K562 (cell line): ENCODE results near the gene SESN2. TPM values are rescaled to one million over a fixed set of nuclear protein-coding genes. Genes with fewer than 3 reads are reported as not detected.
A peak's percentile ranks its signal among the peaks of the same experiment; 100 is the strongest.

Experiments used
- ARID1B ChIP-seq: fragments of 450-650 bp; IDR thresholded peaks from 2 replicates; pipeline ENCODE4 v1.6.1; 2016; ENCODE audit warnings: antibody characterized with exemption, mild to moderate bottlenecking, inconsistent platforms
- BHLHE40 ChIP-seq: IDR thresholded peaks from 2 replicates; pipeline ENCODE4 v1.6.1; 2011; ENCODE audit warnings: low read length, improper control_type of control experiment
- CUX1 ChIP-seq: fragments of 200-800 bp; sonication (Bioruptor generic); IDR thresholded peaks from 2 replicates; pipeline ENCODE4 v1.6.1; 2016; ENCODE audit warnings: missing genetic modification characterization, missing compliant biosample characterization
- GABPB1 ChIP-seq: sonication (generic); formaldehyde crosslinking; IDR thresholded peaks from 2 replicates; pipeline ENCODE4 v1.8.0; 2022; ENCODE audit warnings: mild to moderate bottlenecking, missing genetic modification reagents
- HNRNPLL ChIP-seq: fragments of 200-400 bp; formaldehyde crosslinking; IDR thresholded peaks from 2 replicates; pipeline ENCODE4 v1.6.1; 2017; ENCODE audit warnings: low read length, low read depth, mild to moderate bottlenecking; ENCODE audit not compliant: poor library complexity, severe bottlenecking
- JUND ChIP-seq, 2 experiments: IDR thresholded peaks; 2 replicates in 1 of 2; 3 replicates in 1 of 2; pipeline ENCODE4 v1.6.1; 2011; ENCODE audit warnings: borderline replicate concordance in 2 of 2, low read depth in 2 of 2, low read length in 2 of 2, improper control_type of control experiment in 1 of 2, missing biosample characterization in 1 of 2, missing genetic modification characterization in 1 of 2, missing genetic modification reagents in 1 of 2
- MAFG ChIP-seq: fragments of 450-650 bp; conservative IDR thresholded peaks from 2 replicates; pipeline ENCODE4 v1.6.1; 2016; ENCODE audit warnings: missing genetic modification characterization, missing compliant biosample characterization
- MECOM ChIP-seq: fragments of 250-450 bp; sonication (Bioruptor Pico); IDR thresholded peaks from 2 replicates; pipeline ENCODE4 v1.8.0; 2022; ENCODE audit warnings: inconsistent platforms
- RB1 ChIP-seq: fragments of 450-650 bp; IDR thresholded peaks from 2 replicates; pipeline ENCODE4 v1.6.1; 2017; ENCODE audit warnings: low read depth, mild to moderate bottlenecking
- RBM14 ChIP-seq: fragments of 200-400 bp; formaldehyde crosslinking; IDR thresholded peaks from 2 replicates; pipeline ENCODE4 v1.6.1; 2018; ENCODE audit warnings: low read depth, mild to moderate bottlenecking, low read length, moderate library complexity, borderline replicate concordance; ENCODE audit not compliant: insufficient read depth
- SMARCE1 ChIP-seq: fragments of 450-650 bp; IDR thresholded peaks from 2 replicates; pipeline ENCODE4 v1.7.1; 2016; ENCODE audit warnings: mild to moderate bottlenecking
- TEAD4 ChIP-seq, 2 experiments: sonication (generic) in 1 of 2; formaldehyde crosslinking in 1 of 2; IDR thresholded peaks; 2 replicates each; pipeline versions ENCODE4 v1.6.1 to v1.8.0; 2012 to 2022; ENCODE audit warnings: borderline replicate concordance in 1 of 2, inconsistent platforms in 1 of 2, low read length in 1 of 2, mild to moderate bottlenecking in 1 of 2, missing genetic modification reagents in 1 of 2
- TSC22D4 ChIP-seq: fragments of 450-650 bp; IDR thresholded peaks from 2 replicates; pipeline ENCODE4 v1.6.1; 2016; ENCODE audit warnings: missing genetic modification characterization, missing biosample characterization, control low read depth
- ZNF165 ChIP-seq: fragments of 250-450 bp; sonication (Bioruptor Pico); IDR thresholded peaks from 2 replicates; pipeline ENCODE4 v1.4.0; 2020; ENCODE audit warnings: borderline replicate concordance
- ZNF3 ChIP-seq: fragments of 250-450 bp; sonication (Bioruptor Pico); IDR thresholded peaks from 2 replicates; pipeline ENCODE4 v1.5.0; 2021; ENCODE audit warnings: mild to moderate bottlenecking, moderate library complexity
- polyA plus RNA-seq, 8 experiments: library from polyadenylated mRNA; depleted of rRNA in 4 of 8; stranded (reverse) in 5 of 8; unstranded in 3 of 8; fragments of >200 nt; fragmentation: Nextera tagmentation in 2 of 8; fragmentation: Illumina TruSeq in 1 of 8; extraction: Ambion mirVana in 2 of 8; extraction: Trizol in 1 of 8; gene quantifications; 2 replicates each; pipeline versions ENCODE4 v1.2.1 to v1.2.3, GENCODE V29; 2011 to 2014; ENCODE audit warnings: inconsistent platforms in 1 of 8, missing spikeins in 1 of 8
- total RNA-seq, 7 experiments: library from RNA; depleted of rRNA in 6 of 7; stranded (reverse); fragments of >200 nt in 6 of 7; fragmentation: Illumina TruSeq in 2 of 7; extraction: Trizol in 2 of 7; gene quantifications; 2 replicates each; pipeline versions ENCODE4 v1.2.1 to v1.2.3, GENCODE V29; 2011 to 2021; ENCODE audit warnings: low replicate concordance in 1 of 7

The SESN2 gene
- total and polyA plus RNA-seq, 9 of the 15 experiments (the other 6 are each of a cell fraction or from before 2014, with no cell fraction given): 3.7 to 71.3 (median 16.8) TPM

GRCh38 chr1:28296401-28297261, 37.3 kb downstream of the SESN2 start (continued):
- TF ChIP-seq CUX1 (no peak), TSC22D4 (no peak), RBM14 (no peak), TEAD4 (IDR thresholded peaks at IDR 0.05; ENCODE audit: low read length) (no peak), TEAD4 (CRISPR knock-in tag; IDR thresholded peaks at IDR 0.05; ENCODE audit: borderline replicate concordance) (0 out of 2 replicates have a peak, but pooled peaks have one; percentile 55), HNRNPLL (no peak), MAFG (tag) (0 out of 2 replicates have a peak, but pooled peaks have one; percentile 13), SMARCE1 (peak; percentile 36; the same call in 1 of the 2 replicates), ZNF3 (CRISPR knock-in tag) (no peak), ARID1B (peak; percentile 20; the same call in 1 of the 2 replicates), RB1 (no peak), GABPB1 (no peak), BHLHE40 (peak; percentile 96), ZNF165 (CRISPR knock-in tag) (no peak), MECOM (CRISPR knock-in tag) (no peak), JUND (IDR thresholded peaks at IDR 0.05; ENCODE audit: borderline replicate concordance, low read depth, low read length) (0 out of 2 replicates have a peak, but pooled peaks have one; percentile 20), JUND (tag; IDR thresholded peaks at IDR 0.05; ENCODE audit: borderline replicate concordance, low read depth, low read length) (no peak)
